ENCODE results near the gene MASTL.

MASTL gene

GRCh38 chr10:27225642-27226257 lies 70.6 kb downstream of the MASTL start:
- no peak for DNase-seq (ENCODE audit: low spot score)

GRCh38 chr10:27230022-27230421 lies 74.9 kb downstream of the MASTL start:
- DNase-seq (ENCODE audit: low spot score) = no peak

- DNase-seq (ENCODE audit: low spot score) = no peak
Measured at GRCh38 chr10:27235706-27236105, 80.6 kb downstream of the MASTL start.

Data from ecto neural progenitor cell (in vitro differentiated cells).